ENCODE results near the gene SUFU. TPM values are rescaled to one million over a fixed set of nuclear protein-coding genes. Genes with fewer than 3 reads are reported as not detected.

Gene SUFU
- total and polyA plus RNA-seq, 2 donors from 2014 or later: 6.5 to 18.9 TPM

- TF ChIP-seq CTCF (IDR thresholded peaks at IDR 0.05; ENCODE audit: borderline replicate concordance, extremely low read depth, insufficient read depth): no peak
- Histone ChIP-seq H3K9ac (ENCODE audit: low read length in 3 of 3) (no peak overlapping the region), H3K27me3 (ENCODE audit: control insufficient read depth, insufficient read depth, low read length) (no peaks in the 10 kb centered on the region), H3K36me3 (ENCODE audit: control insufficient read depth in 2 of 3, insufficient read depth in 3 of 3, low read length in 3 of 3) (peaks cover 9 to 73% (median 54%) of the 10 kb centered on the region in 3 donors), H3K4me1 (ENCODE audit: control insufficient read depth in 2 of 3, insufficient read depth in 2 of 3, low read depth in 1 of 3, low read length in 3 of 3) (no peaks in the 10 kb centered on the region), H3K27ac (ENCODE audit: low read depth in 2 of 2, low read length in 2 of 2) (no peak overlapping the region), H3K4me3 (ENCODE audit: low read length in 3 of 3) (no peak overlapping the region), H3K9me3 (ENCODE audit: control insufficient read depth in 2 of 3, insufficient read depth in 1 of 3, low read length in 3 of 3) (no peaks in the 10 kb centered on the region)
- peak in 1 of 5 donors; percentile 51 for DNase-seq
- intact Hi-C loops (cut with DNase I): loop anchor here (5.0 kb wide), 1 partner anchor 262 kb away; no protein-coding TSS in a partner anchor
- no peak for FAIRE-seq
Measured at GRCh38 chr10:102484021-102484420, 19.8 kb upstream of the SUFU start.

- Histone ChIP-seq H3K36me3 (ENCODE audit: control insufficient read depth in 2 of 3, insufficient read depth in 3 of 3, low read length in 3 of 3) (peaks cover 9 to 73% (median 54%) of the 10 kb centered on the region in 3 donors), H3K27ac (ENCODE audit: low read depth in 2 of 2, low read length in 2 of 2) (no peak overlapping the region), H3K4me3 (ENCODE audit: low read length in 3 of 3) (no peak overlapping the region), H3K9me3 (ENCODE audit: control insufficient read depth in 2 of 3, insufficient read depth in 1 of 3, low read length in 3 of 3) (no peaks in the 10 kb centered on the region), H3K4me1 (ENCODE audit: control insufficient read depth in 2 of 3, insufficient read depth in 2 of 3, low read depth in 1 of 3, low read length in 3 of 3) (no peaks in the 10 kb centered on the region), H3K27me3 (ENCODE audit: control insufficient read depth, insufficient read depth, low read length) (no peaks in the 10 kb centered on the region), H3K9ac (ENCODE audit: low read length in 3 of 3) (no peak overlapping the region)
- no peak for TF ChIP-seq CTCF (IDR thresholded peaks at IDR 0.05; ENCODE audit: borderline replicate concordance, extremely low read depth, insufficient read depth)
- DNase-seq (peak in 2 of 5 donors; percentile 27 to 36), FAIRE-seq (no peak)
- intact Hi-C loops (cut with DNase I): no loop called here
Measured at GRCh38 chr10:102485093-102485784, 18.5 kb upstream of the SUFU start.

- DNase-seq (no peak), FAIRE-seq (no peak)
- Histone ChIP-seq H3K9ac (ENCODE audit: low read length in 3 of 3) (no peak overlapping the region), H3K9me3 (ENCODE audit: control insufficient read depth in 2 of 3, insufficient read depth in 1 of 3, low read length in 3 of 3) (no peaks in the 10 kb centered on the region), H3K27me3 (ENCODE audit: control insufficient read depth, insufficient read depth, low read length) (no peaks in the 10 kb centered on the region), H3K4me1 (ENCODE audit: control insufficient read depth in 2 of 3, insufficient read depth in 2 of 3, low read depth in 1 of 3, low read length in 3 of 3) (peaks cover 0 to 2% (median 0%) of the 10 kb centered on the region in 3 donors), H3K4me3 (ENCODE audit: low read length in 3 of 3) (no peak overlapping the region), H3K36me3 (ENCODE audit: control insufficient read depth in 2 of 3, insufficient read depth in 3 of 3, low read length in 3 of 3) (peaks cover 7 to 17% (median 11%) of the 10 kb centered on the region in 3 donors), H3K27ac (ENCODE audit: low read depth in 2 of 2, low read length in 2 of 2) (no peak overlapping the region)
- intact Hi-C loops (cut with DNase I): no loop called here
- no peak for TF ChIP-seq CTCF (IDR thresholded peaks at IDR 0.05; ENCODE audit: borderline replicate concordance, extremely low read depth, insufficient read depth)
Measured at GRCh38 chr10:102491136-102491535, 12.6 kb upstream of the SUFU start.
